GM21367 (cell line): Measurements from ENCODE around the gene EMD.

ENCODE experiments used
- ATAC-seq: cut with Tn5 transposase; IDR thresholded peaks from one replicate; pipeline ENCODE4 v1.9.1; 2021; ENCODE audit not compliant: unreplicated experiment

Gene EMD

GRCh38 chrX:154355094-154355775 lies 23.9 kb upstream of the EMD start:
- ATAC-seq, result no peak

GRCh38 chrX:154355776-154356140 lies 23.3 kb upstream of the EMD start:
- no peak for ATAC-seq

- ATAC-seq, result no peak
Measured at GRCh38 chrX:154356596-154356995, 22.5 kb upstream of the EMD start.

- no peak for ATAC-seq
Measured at GRCh38 chrX:154357205-154357604, 21.9 kb upstream of the EMD start.

GRCh38 chrX:154358011-154358410 lies 21.1 kb upstream of the EMD start:
- no peak for ATAC-seq

GRCh38 chrX:154358829-154359228 lies 20.3 kb upstream of the EMD start:
- ATAC-seq, result no peak

- ATAC-seq, result no peak
Measured at GRCh38 chrX:154359362-154360154, 19.5 kb upstream of the EMD start.

- ATAC-seq, result no peak
Measured at GRCh38 chrX:154360155-154360713, 18.9 kb upstream of the EMD start.

- no peak for ATAC-seq
Measured at GRCh38 chrX:154362085-154362742, 16.9 kb upstream of the EMD start.

GRCh38 chrX:154363706-154364439 lies 15.2 kb upstream of the EMD start:
- no peak for ATAC-seq

GRCh38 chrX:154365052-154365600 lies 14.0 kb upstream of the EMD start:
- no peak for ATAC-seq

- no peak for ATAC-seq
Measured at GRCh38 chrX:154365997-154366665, 13.0 kb upstream of the EMD start.

GRCh38 chrX:154366666-154367055 lies 12.4 kb upstream of the EMD start:
- no peak for ATAC-seq

- no peak for ATAC-seq
Measured at GRCh38 chrX:154367474-154368308, 11.4 kb upstream of the EMD start.

- ATAC-seq, result no peak
Measured at GRCh38 chrX:154368630-154369448, 10.3 kb upstream of the EMD start.

GRCh38 chrX:154369449-154370299 lies 9.4 kb upstream of the EMD start:
- ATAC-seq, result no peak

- no peak for ATAC-seq
Measured at GRCh38 chrX:154370300-154371016, 8.6 kb upstream of the EMD start.
